Activated CD8-positive, alpha-beta memory T cell treated with anti-CD3 and anti-CD28 coated beads for 1 hour (primary cell): ENCODE data around the gene FAM117B.

Experiments
- DNase-seq, 2 donors: peaks; one replicate each; pipeline ENCODE4 v3.0.0-alpha.2; 2020; ENCODE audit warnings: low read depth in 1 of 2; ENCODE audit errors: extremely low read depth in 1 of 2

The FAM117B gene

GRCh38 chr2:202634556-202635427 lies at the start of gene FAM117B:
FAM117B (plus strand) TSS chr2:202634969; CDS start chr2:202635188, 219 bp downstream.
- DNase-seq = peak; percentile 96

GRCh38 chr2:202588647-202589581 lies 45.9 kb upstream of the FAM117B start:
- DNase-seq = peak; percentile 32 to 41

GRCh38 chr2:202589582-202589949 lies 45.2 kb upstream of the FAM117B start:
- no peak for DNase-seq

- no peak for DNase-seq
Observed at GRCh38 chr2:202592566-202592965, 42.2 kb upstream of the FAM117B start.

- no peak for DNase-seq
Observed at GRCh38 chr2:202599105-202599504, 35.7 kb upstream of the FAM117B start.

- no peak for DNase-seq
Observed at GRCh38 chr2:202599911-202600310, 34.9 kb upstream of the FAM117B start.

GRCh38 chr2:202604699-202605098 lies 30.1 kb upstream of the FAM117B start:
- no peak for DNase-seq

GRCh38 chr2:202605174-202605573 lies 29.6 kb upstream of the FAM117B start:
- DNase-seq = no peak

GRCh38 chr2:202608142-202608852 lies 26.5 kb upstream of the FAM117B start:
- DNase-seq = no peak

GRCh38 chr2:202609381-202610145 lies 25.2 kb upstream of the FAM117B start:
- DNase-seq = no peak

GRCh38 chr2:202610380-202610779 lies 24.4 kb upstream of the FAM117B start:
- DNase-seq = no peak

GRCh38 chr2:202612145-202612544 lies 22.6 kb upstream of the FAM117B start:
- no peak for DNase-seq

- DNase-seq = no peak
Observed at GRCh38 chr2:202613479-202613878, 21.3 kb upstream of the FAM117B start.

GRCh38 chr2:202624133-202624532 lies 10.6 kb upstream of the FAM117B start:
- no peak for DNase-seq

- no peak for DNase-seq
Observed at GRCh38 chr2:202627042-202627441, 7.7 kb upstream of the FAM117B start.

GRCh38 chr2:202628646-202629198 lies 6.0 kb upstream of the FAM117B start:
- DNase-seq = no peak

GRCh38 chr2:202632682-202633290 lies 2.0 kb upstream of the FAM117B start:
- DNase-seq = no peak

GRCh38 chr2:202633470-202633869 lies 1.3 kb upstream of the FAM117B start:
- no peak for DNase-seq

GRCh38 chr2:202635428-202636212 lies 851 bp downstream of the FAM117B start:
- DNase-seq = peak; percentile 66 to 84
